GM12801 (cell line): ENCODE measurements around the gene OR2A14.

Source experiments
- TF ChIP-seq, protein P1 (sequence below): IDR thresholded peaks from one replicate; pipeline ENCODE4 v1.5.1; 2011; ENCODE audit warnings: control low read depth; ENCODE audit not compliant: insufficient read length; ENCODE audit errors: extremely low read depth

The OR2A14 gene

DNA sequence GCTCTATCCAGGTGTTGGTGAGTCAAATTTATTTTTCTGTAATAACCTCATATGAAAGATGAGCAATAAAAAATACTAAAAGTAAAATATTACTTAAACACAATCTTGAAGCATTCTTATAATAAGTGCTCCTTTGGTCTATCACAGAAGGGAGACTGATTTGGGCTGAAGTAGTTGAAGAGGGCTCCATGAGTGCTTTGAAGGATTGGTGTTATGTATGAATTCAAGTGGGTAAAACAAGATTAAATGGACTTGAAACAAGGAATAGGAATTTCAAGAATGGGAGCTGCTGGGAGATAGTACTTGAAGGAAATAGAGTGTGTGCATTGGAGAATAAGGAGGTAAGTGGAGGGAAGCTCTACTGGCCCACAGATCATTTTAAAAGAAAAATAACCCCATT, 20.9 kb upstream of the OR2A14 start:
- TF ChIP-seq, protein P1, sequence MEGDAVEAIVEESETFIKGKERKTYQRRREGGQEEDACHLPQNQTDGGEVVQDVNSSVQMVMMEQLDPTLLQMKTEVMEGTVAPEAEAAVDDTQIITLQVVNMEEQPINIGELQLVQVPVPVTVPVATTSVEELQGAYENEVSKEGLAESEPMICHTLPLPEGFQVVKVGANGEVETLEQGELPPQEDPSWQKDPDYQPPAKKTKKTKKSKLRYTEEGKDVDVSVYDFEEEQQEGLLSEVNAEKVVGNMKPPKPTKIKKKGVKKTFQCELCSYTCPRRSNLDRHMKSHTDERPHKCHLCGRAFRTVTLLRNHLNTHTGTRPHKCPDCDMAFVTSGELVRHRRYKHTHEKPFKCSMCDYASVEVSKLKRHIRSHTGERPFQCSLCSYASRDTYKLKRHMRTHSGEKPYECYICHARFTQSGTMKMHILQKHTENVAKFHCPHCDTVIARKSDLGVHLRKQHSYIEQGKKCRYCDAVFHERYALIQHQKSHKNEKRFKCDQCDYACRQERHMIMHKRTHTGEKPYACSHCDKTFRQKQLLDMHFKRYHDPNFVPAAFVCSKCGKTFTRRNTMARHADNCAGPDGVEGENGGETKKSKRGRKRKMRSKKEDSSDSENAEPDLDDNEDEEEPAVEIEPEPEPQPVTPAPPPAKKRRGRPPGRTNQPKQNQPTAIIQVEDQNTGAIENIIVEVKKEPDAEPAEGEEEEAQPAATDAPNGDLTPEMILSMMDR, result no peak

DNA sequence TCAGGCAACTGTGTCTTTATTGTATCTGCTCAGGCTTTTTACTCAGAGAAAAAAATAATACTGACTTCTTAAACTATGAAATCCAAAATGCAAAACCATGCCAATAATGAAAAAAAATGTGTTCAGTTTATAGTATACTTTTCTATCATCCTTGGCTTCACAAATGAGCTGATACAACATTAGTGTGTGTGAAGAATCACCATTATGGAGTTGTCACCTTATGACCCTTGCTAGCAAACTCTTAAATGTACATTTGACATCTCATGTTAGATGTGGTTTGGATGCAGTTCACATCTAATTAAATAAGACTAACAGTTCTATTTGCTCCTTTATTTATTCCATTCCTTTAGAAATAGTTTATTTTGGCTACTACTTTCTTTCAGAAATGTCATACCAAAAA, 17.8 kb upstream of the OR2A14 start:
- TF ChIP-seq, protein P1, result no peak

DNA sequence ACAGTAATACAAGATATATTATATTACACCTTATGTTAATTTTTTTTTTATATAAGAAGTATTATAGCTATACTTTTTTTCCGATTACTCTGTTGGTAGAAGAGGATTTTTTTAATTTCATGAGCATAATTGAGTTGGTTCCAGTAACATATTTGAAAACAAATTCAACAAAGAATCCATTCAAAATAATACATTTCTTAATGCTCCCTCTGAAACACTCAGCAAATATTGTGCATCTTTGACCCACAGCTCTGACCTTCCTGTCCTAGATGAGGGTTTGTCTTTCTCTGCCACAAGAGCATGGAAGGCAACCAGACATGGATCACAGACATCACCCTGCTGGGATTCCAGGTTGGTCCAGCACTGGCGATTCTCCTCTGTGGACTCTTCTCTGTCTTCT, 13.7 kb upstream of the OR2A14 start, which contains the start of gene OR2A2:
Gene OR2A2 (plus strand): TSS at position 301 of the 400 bp plus-strand sequence. CDS start 0 bp downstream, at position 301.
- TF ChIP-seq, protein P1, result no peak

DNA sequence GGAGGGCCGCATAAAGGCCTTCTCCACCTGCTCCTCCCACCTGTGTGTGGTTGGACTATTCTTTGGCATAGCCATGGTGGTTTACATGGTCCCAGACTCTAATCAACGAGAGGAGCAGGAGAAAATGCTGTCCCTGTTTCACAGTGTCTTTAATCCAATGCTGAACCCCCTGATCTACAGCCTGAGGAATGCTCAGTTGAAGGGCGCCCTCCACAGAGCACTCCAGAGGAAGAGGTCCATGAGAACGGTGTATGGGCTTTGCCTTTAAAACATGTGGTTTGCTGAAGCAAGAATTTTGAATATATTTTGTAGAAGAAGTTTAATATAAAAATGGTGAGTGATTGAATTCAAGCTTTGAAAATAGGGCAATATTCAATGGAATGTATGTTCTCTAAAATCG, 12.7 kb upstream of the OR2A14 start:
- TF ChIP-seq, protein P1, result no peak

DNA sequence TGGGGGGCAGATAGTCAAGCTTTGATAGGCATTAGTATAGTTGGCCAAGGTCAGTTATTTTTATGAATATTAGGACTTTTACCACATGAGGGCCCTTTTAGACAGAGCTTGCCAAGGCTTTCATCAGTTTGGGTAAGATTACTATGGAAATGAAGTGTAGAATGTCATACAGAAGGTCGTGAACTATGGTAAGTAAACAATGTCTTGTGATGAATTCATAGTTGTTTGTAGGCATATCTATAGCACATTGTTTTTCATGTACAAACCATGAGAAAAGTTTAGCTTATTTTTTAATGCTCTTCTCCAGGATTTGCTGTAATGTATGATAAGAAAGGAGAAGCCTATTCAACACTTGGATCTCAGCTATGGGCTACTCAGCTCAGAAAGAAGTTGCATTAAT, 9.3 kb upstream of the OR2A14 start:
- TF ChIP-seq, protein P1, result no peak

DNA sequence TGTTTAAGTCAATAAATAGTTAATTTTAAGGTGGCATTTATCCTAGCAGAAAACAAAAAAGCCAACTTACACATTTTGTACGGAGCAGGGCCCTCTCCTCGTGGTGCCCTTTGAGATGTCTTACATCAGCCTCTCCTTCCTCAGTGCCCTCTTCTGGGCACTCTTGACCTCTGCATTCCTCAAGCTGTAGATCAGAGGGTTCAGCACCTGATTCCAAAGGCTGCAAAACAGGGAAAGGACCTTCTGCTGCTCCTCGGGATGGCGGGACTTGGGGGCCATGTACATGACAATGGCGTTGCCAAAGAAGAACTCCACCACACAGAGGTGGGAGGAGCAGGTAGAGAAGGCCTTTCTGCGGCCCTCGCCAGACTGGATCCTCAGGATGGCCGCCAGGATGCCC, 4.6 kb upstream of the OR2A14 start:
- TF ChIP-seq, protein P1, result no peak

DNA sequence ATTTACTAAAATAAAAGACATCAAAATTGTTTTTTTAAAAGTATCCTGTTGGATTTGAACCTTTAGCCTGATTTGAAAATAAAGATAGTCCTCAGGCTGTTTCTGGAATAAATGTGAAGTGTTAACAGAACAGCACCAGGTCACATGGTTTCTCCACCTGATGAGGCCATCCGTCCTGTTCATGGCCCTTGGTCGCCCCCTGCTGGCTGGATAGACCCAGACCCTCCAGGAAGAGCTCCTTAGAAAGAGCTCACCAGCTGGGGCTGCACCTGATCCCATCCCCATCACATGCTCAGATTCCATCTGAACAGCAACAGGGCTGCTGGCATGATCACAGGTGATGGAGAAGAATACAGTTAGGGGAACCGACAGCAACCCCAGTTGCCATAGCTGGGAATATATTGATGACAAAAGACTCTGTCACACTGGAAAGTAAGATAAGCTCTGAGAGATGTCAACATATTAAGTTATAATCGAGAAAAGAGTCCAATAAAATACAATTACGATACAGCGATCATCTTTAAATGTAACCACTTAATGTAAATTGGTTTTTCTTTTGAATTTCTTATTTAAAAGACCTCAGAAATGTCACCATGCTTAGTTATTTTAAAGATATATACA, 4.8 kb downstream of the OR2A14 start:
- TF ChIP-seq, protein P1, result no peak
